ENCODE measurements around the gene SAMM50.
A peak's percentile ranks its signal among the peaks of the same experiment; 100 is the strongest.
"Not testable (repeated sequence)": the region's sequence is repeated elsewhere in the genome, so short reads cannot be mapped to it uniquely, and the experiment has no call there.

Gene SAMM50

DNA sequence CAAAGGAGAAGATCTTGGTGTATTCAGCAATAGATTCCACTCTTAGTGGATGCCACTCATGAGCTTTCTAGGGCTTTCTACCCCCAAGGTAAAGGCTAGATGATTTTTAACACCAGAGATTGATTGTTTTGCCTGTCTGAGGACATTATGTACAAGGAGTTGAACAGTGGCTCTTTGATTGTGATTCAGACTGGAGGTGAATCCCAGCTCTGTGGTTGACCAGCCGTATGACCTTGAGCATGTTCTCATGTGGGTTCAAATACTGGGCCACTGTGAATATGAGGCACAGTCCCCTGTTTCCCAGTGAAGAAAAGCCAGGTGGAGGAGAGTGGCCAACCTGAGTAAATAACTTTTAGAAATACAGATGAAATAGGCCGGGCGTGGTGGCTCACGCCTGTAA, 44.9 kb downstream of the SAMM50 start:
- DNase-seq (ENCODE audit: low read depth in 2 of 2, low spot score in 1 of 2), result no peak

- DNase-seq (ENCODE audit: low read depth in 2 of 2, low spot score in 1 of 2), result no peak
These were observed 46.3 kb downstream of the SAMM50 start for GRCh38 chr22:44001521-44001920.

DNA sequence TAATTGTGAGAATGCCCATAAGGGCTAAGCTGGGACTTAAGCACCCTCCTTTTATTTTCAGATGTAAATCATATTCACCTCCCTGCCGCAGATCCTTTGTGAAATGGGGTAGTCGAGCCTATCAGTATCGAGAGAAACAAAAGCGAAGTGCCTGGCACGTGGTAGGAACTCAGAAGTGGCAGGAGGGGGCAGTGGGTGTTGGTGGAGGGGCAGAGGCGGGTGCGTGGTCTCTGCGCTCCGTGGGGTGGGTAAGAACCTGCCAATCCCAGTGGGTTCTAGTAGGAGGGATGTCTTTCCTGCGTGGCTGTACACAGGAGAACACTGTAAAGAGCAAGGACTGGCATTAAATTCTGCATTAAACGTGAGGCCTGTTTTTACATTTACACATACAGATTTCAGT, 47.1 kb downstream of the SAMM50 start:
- no peak for DNase-seq (ENCODE audit: low read depth in 2 of 2, low spot score in 1 of 2)

- DNase-seq (ENCODE audit: low read depth in 2 of 2, low spot score in 1 of 2), result no peak
These were observed 47.8 kb downstream of the SAMM50 start for GRCh38 chr22:44002997-44003396.

GRCh38 chr22:44003405-44004103, 48.3 kb downstream of the SAMM50 start:
- DNase-seq (ENCODE audit: low read depth in 2 of 2, low spot score in 1 of 2), result no peak

DNA sequence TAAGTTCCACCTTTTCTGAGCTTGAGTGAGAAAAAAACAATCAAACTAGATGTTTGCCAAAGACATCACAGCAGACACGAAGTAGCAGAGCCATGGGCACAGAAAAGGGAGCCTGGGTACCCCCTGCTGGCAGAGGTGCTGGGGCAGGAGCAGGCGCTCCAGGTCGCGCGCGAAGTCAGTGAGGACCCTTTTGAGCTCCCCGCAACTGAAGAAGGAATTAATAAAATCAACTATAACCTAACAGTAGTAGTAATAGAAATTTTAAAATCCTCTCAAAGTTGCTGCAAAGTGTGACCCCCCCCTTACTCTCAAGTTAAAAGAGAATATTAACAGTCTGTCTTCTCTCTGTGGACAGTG, 48.8 kb downstream of the SAMM50 start:
- DNase-seq (ENCODE audit: low read depth in 2 of 2, low spot score in 1 of 2), result no peak

DNA sequence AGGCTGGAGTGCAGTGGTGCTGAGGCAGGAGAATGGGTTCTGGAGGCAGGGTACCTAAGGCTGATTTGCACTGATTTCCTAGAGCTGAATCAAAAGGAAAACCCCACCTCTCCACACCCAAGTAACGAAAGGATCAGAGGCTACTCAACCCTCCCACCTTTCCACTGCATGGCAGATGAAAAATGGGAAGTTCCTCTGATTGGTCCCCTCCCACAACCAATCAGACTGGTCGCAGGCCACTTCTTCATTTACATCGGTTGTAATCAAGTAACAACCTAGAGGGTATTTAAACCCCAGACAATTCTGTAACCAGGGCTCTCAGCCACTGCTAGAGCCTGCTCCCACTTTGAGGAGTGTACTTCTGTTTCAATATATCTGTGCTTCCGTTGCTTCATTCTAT, 50.3 kb downstream of the SAMM50 start:
- no peak for DNase-seq (ENCODE audit: low read depth in 2 of 2, low spot score in 1 of 2)

GRCh38 chr22:44012162-44012561, 56.9 kb downstream of the SAMM50 start:
- DNase-seq (ENCODE audit: low read depth in 2 of 2, low spot score in 1 of 2), result no peak

DNA sequence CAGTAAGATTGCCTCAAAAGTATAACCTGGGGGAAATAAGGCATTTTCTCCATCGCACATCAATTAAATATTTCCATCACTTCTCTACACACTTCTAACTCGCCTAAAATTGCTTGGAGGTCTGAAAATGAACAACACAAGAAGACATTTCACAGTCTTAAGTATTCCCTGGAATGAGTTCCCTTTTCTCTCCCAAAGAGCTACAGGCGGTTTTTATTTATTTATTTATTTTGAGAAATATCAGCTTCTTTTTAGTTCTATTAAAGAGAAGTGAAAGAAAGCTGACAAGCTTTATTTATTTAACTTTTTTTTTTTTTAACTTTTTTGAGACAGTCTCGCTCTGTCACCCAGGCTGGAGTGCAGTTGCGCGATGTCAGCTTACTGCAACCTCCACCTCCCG, 57.3 kb downstream of the SAMM50 start:
- no peak for DNase-seq (ENCODE audit: low read depth in 2 of 2, low spot score in 1 of 2)

DNA sequence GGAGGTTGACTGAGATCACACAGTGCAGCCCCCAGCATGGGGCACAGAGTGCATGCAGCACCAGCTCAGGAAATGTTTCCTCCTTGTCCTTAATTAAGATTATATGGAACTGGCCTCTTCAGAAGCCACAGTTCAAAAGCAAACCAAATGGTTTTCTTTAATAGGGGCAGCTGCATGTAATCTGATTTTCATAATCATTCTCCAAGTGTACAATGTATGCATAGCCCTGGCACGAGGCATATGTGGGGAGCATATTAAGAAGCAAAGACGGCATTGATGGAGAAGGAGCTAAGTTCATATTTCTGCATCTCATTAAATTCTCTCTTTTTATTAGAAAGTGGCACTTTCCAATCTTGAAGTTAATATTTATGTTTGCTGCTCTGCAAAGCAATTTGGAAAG, 59.0 kb downstream of the SAMM50 start:
- no peak for DNase-seq (ENCODE audit: low read depth in 2 of 2, low spot score in 1 of 2)

DNA sequence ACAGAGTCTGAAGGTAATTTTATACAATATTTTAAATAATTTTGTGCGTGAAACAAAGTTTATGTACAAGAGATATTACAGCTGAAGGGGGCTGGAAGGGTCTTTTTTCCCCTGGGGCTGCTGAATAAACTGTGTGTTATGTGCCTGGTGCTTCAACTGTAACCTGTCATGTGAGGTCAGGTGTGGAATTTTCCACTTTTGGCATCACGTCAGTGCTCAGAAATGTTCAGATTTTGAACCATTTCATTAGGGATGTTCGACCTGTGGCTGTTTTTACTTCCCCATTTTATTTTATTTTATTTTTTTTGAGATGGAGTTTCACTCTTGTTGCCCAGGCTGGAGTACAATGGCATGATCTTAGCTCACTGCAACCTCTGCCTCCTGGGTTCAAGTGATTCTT, 61.3 kb downstream of the SAMM50 start:
- not testable (repeated sequence) for DNase-seq (ENCODE audit: low read depth in 2 of 2, low spot score in 1 of 2)

GRCh38 chr22:44018594-44018993, 63.4 kb downstream of the SAMM50 start:
- DNase-seq (ENCODE audit: low read depth in 2 of 2, low spot score in 1 of 2), result no peak

GRCh38 chr22:44019416-44019815, 64.2 kb downstream of the SAMM50 start:
- DNase-seq (ENCODE audit: low read depth in 2 of 2, low spot score in 1 of 2), result no peak

DNA sequence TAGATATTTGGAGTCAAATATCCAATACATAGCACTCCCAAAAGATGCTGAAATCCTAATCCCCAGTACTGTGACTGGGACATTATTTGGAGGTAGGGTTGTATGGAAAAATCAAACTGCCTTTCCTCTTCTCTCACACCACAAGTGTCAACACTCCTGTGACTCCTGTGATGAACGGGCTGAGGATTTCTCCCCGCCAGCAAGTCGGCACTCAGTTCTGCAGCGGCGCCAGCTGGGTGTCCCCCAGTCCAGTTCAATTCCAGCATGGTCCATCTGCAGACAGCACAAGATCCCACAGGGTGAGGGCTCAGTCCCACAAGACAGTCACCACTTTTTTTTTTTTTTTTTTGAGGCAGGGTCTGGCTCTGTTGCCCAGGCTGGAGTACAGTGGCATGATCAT, 64.6 kb downstream of the SAMM50 start:
- no peak for DNase-seq (ENCODE audit: low read depth in 2 of 2, low spot score in 1 of 2)

- no peak for DNase-seq (ENCODE audit: low read depth in 2 of 2, low spot score in 1 of 2)
These were observed 65.7 kb downstream of the SAMM50 start for GRCh38 chr22:44020981-44021380.

- DNase-seq (ENCODE audit: low read depth in 2 of 2, low spot score in 1 of 2), result no peak
These were observed 68.4 kb downstream of the SAMM50 start for GRCh38 chr22:44023404-44024287.

- DNase-seq (ENCODE audit: low read depth in 2 of 2, low spot score in 1 of 2), result no peak
These were observed 69.2 kb downstream of the SAMM50 start, which contains the start of gene PARVB for GRCh38 chr22:44024288-44024921. Gene PARVB (plus strand): TSS chr22:44024302. CDS start chr22:44024340, 38 bp downstream.

GRCh38 chr22:44025171-44026065, 70.2 kb downstream of the SAMM50 start:
- DNase-seq (ENCODE audit: low read depth in 2 of 2, low spot score in 1 of 2), result no peak

- no peak for DNase-seq (ENCODE audit: low read depth in 2 of 2, low spot score in 1 of 2)
These were observed 70.9 kb downstream of the SAMM50 start for GRCh38 chr22:44026066-44026629.

DNA sequence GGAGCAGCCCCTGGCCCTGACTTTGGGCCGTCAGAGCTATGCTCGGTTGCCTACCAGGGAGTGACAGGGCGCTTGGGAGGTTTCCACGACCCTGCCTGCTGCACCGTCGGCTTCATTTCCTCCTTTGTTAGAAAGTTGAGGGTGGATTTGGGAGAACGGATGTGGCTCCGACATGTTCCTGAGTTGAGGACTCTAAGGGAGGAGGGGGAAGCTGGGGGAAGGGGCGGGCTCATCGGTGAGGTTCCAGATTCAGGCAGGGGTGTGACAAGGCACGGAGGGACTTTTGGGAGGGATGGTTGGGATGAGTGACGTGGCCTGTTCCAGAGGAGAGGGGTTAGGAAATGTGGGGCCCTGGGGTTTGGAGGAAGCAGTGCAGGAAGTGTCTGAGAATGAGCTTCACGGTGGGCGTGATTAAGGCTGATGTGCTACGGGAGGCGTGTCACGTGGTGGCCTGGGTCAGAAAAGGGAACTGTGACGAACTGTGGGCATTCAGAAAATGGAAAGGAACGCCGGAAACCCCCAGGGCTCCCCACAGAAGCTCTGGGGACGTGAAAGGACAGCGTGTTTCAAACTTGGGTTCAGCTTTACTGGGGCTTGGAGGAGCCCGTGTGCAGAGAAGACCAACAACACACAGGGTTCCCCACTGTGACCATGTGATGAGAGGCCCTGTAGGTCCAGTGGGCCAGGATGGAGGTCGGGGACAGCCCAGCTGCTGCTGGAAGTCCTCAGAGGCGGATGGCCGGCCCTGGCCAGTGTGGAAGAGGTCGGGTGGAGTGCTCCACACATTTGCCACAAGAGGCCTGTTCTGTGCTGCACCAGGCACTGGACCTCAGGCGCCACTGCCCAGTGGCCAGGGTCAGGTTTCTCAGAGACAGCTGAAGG, 71.6 kb downstream of the SAMM50 start:
- DNase-seq (ENCODE audit: low read depth in 2 of 2, low spot score in 1 of 2), result peak; percentile 25 to 39
